GM19099 (cell line): ENCODE data around the gene ARMH3.

ENCODE experiments used
- POLR2A ChIP-seq: IDR thresholded peaks from 3 replicates; pipeline ENCODE4 v1.6.1; 2011; ENCODE audit warnings: low read depth; ENCODE audit not compliant: insufficient read length; ENCODE audit errors: extremely low read depth

The ARMH3 gene

GRCh38 chr10:101797403-101798059 is 258.4 kb downstream of the ARMH3 start:
- no peak for TF ChIP-seq POLR2A
